K562 (cell line): ENCODE measurements around the gene NTSR1. TPM values are rescaled to one million over a fixed set of nuclear protein-coding genes. Genes with fewer than 3 reads are reported as not detected.
A peak's percentile ranks its signal among the peaks of the same experiment; 100 is the strongest.

Experiments used
- polyA plus RNA-seq, 8 experiments: library from polyadenylated mRNA; depleted of rRNA in 4 of 8; stranded (reverse) in 5 of 8; unstranded in 3 of 8; fragments of >200 nt; fragmentation: Nextera tagmentation in 2 of 8; fragmentation: Illumina TruSeq in 1 of 8; extraction: Ambion mirVana in 2 of 8; extraction: Trizol in 1 of 8; gene quantifications; 2 replicates each; pipeline versions ENCODE4 v1.2.1 to v1.2.3, GENCODE V29; 2011 to 2014; ENCODE audit warnings: inconsistent platforms in 1 of 8, missing spikeins in 1 of 8
- total RNA-seq, 7 experiments: library from RNA; depleted of rRNA in 6 of 7; stranded (reverse); fragments of >200 nt in 6 of 7; fragmentation: Illumina TruSeq in 2 of 7; extraction: Trizol in 2 of 7; gene quantifications; 2 replicates each; pipeline versions ENCODE4 v1.2.1 to v1.2.3, GENCODE V29; 2011 to 2021; ENCODE audit warnings: low replicate concordance in 1 of 7
- TF ChIP-seq, protein P1 (sequence below): fragments of 250-450 bp; sonication (Bioruptor Pico); IDR thresholded peaks from 2 replicates; pipeline ENCODE4 v1.8.0; 2021; ENCODE audit warnings: moderate library complexity, mild to moderate bottlenecking, inconsistent platforms
- TF ChIP-seq, protein P2 (sequence below), 2 experiments: fragments of 450-650 bp in 1 of 2; sonication (generic) in 1 of 2; formaldehyde crosslinking in 1 of 2; IDR thresholded peaks; 2 replicates each; pipeline versions ENCODE4 v1.7.1 to v1.9.0; 2016 to 2022; ENCODE audit warnings: inconsistent platforms in 1 of 2, mild to moderate bottlenecking in 1 of 2, missing genetic modification reagents in 1 of 2

The NTSR1 gene
- total and polyA plus RNA-seq, 9 of the 15 experiments (the other 6 are each of a cell fraction or from before 2014, with no cell fraction given): 0.04 to 0.40 (median 0.13) TPM; not detected in 3

DNA sequence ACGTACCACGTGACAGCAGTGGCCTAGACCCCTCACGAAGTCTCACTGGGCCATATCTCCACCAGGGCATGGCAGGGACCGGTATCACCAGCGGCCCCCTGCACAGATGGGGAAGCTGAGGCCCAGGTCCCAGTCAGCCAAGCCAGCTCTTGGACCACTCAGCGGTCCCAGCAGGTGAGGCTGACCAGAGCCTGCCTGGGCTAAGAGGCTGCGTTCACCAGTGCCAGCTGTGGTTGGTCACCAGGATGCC, 85.0 kb downstream of the NTSR1 start (continued):
- TF ChIP-seq, protein P1, sequence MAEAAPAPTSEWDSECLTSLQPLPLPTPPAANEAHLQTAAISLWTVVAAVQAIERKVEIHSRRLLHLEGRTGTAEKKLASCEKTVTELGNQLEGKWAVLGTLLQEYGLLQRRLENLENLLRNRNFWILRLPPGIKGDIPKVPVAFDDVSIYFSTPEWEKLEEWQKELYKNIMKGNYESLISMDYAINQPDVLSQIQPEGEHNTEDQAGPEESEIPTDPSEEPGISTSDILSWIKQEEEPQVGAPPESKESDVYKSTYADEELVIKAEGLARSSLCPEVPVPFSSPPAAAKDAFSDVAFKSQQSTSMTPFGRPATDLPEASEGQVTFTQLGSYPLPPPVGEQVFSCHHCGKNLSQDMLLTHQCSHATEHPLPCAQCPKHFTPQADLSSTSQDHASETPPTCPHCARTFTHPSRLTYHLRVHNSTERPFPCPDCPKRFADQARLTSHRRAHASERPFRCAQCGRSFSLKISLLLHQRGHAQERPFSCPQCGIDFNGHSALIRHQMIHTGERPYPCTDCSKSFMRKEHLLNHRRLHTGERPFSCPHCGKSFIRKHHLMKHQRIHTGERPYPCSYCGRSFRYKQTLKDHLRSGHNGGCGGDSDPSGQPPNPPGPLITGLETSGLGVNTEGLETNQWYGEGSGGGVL (CRISPR knock-in tag): no peak
- TF ChIP-seq, protein P2, sequence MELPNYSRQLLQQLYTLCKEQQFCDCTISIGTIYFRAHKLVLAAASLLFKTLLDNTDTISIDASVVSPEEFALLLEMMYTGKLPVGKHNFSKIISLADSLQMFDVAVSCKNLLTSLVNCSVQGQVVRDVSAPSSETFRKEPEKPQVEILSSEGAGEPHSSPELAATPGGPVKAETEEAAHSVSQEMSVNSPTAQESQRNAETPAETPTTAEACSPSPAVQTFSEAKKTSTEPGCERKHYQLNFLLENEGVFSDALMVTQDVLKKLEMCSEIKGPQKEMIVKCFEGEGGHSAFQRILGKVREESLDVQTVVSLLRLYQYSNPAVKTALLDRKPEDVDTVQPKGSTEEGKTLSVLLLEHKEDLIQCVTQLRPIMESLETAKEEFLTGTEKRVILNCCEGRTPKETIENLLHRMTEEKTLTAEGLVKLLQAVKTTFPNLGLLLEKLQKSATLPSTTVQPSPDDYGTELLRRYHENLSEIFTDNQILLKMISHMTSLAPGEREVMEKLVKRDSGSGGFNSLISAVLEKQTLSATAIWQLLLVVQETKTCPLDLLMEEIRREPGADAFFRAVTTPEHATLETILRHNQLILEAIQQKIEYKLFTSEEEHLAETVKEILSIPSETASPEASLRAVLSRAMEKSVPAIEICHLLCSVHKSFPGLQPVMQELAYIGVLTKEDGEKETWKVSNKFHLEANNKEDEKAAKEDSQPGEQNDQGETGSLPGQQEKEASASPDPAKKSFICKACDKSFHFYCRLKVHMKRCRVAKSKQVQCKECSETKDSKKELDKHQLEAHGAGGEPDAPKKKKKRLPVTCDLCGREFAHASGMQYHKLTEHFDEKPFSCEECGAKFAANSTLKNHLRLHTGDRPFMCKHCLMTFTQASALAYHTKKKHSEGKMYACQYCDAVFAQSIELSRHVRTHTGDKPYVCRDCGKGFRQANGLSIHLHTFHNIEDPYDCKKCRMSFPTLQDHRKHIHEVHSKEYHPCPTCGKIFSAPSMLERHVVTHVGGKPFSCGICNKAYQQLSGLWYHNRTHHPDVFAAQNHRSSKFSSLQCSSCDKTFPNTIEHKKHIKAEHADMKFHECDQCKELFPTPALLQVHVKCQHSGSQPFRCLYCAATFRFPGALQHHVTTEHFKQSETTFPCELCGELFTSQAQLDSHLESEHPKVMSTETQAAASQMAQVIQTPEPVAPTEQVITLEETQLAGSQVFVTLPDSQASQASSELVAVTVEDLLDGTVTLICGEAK (IDR thresholded peaks at IDR 0.05): 0 out of 2 replicates have a peak, but pooled peaks have one; percentile 23
- TF ChIP-seq, protein P2 (CRISPR knock-in tag; IDR thresholded peaks at IDR 0.05): no peak
- TF ChIP-seq, all 486 proteins: peak for 23
